NCI-H82 (cell line): ENCODE data around the gene ENOX1.
A peak's percentile ranks its signal among the peaks of the same experiment; 100 is the strongest.

Experiments
- DNase-seq: peaks from one replicate; lab custom pipeline; 2025; lab: John Stamatoyannopoulos, UW

The ENOX1 gene

DNA sequence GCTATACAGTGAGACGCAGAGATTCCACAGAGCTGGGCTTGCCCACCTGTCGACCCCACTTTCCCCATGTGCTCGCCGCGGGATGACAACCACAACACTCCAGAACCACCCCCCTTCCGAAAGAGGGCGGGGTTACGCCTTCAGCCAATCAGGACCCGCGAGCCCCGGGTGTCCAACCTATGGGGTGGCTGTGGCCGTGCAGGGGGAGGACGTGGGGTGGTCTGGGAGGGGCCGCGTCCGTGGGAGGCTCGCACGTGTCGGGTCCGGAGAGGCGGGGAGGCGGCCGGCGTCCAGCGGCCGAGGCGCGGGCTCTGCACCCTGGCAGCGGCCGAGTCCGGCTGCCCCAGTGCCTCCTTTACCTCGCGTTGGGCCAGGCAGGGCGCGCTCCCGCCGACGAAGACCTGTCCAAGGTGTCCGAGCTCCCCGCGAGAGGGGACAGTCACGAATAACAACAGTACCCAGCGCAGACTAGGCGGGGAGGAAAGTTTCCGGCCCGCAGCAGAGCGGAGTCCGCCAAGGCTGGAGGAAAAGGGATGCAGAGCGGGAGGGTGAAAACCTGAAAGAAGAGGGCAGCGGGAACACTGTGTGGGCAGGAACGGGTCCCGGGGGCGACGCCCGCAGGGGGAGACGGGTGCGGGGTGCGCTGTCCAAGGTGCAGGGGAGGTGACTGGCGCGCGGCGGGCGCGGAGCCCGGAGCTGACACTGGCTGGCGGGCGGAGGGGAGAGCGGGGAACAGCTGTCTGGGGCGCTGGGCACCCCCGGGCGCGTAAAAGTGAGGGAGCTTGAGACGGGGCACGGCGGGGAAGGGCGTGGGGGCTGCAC, 911 bp downstream of the ENOX1 start:
- DNase-seq, result peak; percentile 94

DNA sequence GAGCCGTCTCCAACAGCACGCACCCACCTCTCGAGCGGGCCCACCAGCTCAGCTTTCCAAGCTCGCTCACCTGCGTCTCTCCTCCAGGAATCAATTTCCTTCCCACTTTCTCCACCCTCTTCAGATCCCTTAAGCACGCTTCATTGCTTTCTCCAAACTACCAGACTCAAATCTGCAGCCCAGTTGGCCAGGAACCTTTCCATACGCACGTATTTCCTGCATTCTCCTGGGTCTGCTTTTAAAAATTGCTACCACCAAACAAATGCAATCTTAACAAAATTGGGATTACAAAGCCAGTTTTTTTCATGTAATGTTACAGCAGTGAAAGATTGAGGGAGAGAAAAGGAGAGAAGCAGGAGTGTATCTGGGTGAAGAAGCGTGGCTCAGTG, 1.5 kb downstream of the ENOX1 start:
- peak; percentile 52 for DNase-seq

DNA sequence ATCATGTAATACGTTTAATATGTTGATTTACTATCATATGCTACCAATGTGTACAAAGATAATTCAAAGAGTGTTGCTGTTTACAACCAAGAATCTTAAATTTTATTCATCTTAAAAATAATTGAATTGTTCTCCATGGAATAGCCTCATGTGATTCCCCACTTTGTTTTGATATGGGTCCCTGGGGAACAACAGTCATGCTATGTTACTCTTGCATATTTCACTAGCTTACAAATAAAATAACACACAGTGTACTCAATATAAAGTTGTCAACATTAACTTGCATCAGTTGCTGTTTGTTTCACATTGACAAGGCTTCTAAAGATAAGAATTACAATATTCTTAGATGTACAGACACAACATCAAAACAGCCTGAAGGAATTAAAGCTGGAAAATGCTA, 2.3 kb downstream of the ENOX1 start:
- DNase-seq, result no peak

DNA sequence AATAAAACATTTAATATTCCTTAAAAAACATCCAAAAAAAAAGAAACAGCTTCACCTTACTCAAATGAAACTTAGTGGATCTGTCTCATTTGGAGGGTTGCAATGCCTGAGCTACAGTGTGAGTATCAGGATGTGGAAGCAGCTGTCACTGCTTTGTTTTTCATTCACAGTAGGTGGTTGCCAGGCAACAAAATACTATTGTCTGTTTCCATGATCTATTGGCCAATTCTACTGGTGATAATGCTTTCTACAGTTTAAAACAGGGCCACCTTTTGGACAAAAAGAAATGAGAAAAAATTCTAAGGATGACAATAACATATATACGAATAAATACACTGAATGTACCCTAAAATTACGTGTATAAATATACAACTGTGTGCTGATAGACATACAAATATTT, 3.0 kb downstream of the ENOX1 start:
- DNase-seq, result peak; percentile 96

DNA sequence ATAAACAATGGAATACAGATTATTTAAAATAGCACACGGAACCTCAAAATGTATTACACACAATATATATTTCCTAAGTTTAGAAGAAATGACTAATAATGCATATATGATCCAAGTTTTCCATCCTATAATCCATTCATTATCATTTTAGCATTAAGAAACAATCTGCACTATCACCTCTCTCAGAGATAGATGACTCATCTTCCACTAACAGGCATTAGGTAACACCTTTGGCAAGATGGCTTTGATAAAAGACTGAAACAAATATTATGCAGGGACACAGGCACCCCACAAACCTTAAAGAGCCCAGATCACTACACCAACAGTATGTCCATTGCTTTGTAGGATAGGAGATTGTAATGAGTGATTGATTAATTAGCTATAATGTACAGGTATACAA, 4.1 kb downstream of the ENOX1 start:
- no peak for DNase-seq

DNA sequence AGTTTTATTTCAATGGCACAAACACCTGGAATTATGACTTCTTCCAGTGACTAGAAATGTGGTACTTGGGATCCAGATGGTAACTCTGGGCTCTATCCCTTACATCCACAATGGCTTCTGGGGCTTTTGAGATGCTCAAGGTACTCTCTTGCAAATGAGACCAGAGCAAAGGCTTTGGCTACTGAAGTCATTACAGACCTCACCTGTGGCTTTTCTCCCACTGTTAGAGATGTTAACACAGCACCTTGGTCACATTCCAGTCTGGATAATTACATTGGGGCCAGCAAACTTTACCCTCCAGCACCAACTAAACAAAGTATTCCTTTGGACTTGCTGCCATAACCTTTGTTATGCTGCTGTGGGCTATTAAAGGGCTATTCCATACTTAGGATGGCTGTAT, 6.1 kb downstream of the ENOX1 start:
- DNase-seq, result no peak

DNA sequence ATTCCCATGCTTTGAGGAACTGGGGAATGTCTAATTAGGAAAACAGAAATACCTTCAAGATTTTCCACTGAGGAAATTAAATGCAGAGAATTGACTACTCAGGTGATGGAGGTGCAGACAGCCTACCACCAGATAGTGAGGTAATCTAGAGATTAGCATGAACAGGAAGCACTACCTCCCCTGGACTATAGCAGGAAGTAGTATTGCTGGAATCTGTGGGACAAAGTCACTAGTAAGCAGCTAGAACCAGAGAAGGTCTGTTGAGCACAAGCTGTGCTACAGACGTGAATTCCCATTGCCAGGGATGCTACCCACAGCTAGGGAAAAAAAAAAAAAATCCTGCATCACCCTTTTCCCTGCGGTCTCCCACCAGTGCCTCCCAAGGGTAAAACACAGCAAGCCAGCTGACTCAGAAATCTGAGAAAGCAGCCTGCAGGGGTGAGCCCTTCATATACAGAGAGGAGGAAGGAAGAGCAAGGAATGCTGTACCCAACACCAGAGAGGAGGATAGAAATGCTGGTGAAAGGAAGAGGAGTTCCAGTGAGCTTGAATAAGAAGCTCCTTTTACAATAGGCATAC, 10.2 kb downstream of the ENOX1 start:
- peak; percentile 33 for DNase-seq

DNA sequence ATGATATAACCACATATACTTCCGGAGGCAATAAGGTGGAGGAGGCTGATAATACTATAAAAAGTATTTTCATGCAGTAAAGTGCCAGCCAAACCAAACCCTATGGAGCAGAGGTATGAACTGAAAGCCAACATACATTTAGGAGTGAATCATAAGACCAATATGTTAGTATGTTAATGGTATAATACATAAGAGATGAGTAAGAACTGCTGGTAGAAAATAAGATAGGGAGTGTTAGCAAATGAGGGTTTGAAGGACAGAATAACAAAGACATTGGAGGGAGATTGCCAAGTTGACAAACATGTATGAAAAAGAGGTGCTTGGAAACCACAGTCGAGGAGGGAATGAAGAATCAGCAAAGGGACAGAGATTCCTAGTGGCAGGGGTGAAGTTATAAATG, 10.8 kb downstream of the ENOX1 start:
- DNase-seq, result no peak

DNA sequence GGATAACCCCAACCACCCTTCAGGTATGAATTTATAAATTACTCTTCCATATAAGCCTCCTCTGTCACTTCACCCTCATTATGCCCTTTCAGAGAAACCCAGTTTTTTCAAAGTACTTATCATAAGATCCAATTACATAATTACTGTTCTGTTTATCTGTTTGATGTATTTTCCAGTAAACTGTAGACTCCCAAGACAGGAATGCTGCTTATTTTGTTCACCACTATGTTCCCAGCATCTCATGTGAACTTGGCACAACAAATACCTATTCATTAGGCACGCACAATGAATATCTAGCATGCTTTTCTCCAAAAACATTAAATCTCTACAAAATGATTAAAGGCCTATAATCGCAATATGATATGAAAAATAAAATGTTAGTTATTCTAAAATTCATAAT, 13.2 kb downstream of the ENOX1 start:
- DNase-seq, result no peak

DNA sequence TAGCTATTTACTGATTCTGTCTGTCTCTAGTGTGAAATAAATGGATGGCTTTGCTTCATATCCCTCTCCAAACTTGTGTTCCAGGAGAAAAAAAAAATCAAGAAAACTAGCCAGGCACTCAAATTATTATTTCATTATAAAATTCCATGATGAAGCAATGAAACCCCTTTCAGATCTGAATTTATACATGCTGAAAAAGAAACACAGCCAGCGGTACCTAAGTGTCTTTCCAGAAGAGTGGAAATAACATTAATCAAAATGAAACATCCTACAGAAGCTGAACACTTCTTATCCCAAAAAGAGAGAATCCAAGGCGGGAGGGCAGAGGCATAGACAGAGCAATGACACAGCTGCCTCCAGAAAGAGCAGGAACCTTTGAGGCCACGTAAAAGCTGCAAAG, 15.9 kb downstream of the ENOX1 start:
- DNase-seq, result no peak

DNA sequence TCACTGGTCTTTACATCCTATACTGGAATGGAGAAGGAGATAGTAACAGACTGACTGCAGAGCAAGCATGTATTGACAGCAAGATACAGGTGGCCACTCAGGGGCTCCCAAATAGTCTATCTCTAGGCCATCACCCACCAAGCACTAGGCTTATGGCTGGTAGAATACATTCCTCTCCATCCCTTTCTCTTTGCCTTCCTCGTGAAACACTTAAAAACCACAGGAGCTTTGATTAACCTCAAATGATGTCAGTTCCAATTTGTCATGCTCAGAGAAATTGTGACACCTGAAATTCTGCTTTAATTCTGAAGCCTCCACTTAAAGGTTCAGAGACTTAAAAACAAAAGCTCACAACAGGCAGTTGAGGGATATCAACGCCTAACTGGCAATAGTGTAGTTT, 17.2 kb downstream of the ENOX1 start:
- no peak for DNase-seq

DNA sequence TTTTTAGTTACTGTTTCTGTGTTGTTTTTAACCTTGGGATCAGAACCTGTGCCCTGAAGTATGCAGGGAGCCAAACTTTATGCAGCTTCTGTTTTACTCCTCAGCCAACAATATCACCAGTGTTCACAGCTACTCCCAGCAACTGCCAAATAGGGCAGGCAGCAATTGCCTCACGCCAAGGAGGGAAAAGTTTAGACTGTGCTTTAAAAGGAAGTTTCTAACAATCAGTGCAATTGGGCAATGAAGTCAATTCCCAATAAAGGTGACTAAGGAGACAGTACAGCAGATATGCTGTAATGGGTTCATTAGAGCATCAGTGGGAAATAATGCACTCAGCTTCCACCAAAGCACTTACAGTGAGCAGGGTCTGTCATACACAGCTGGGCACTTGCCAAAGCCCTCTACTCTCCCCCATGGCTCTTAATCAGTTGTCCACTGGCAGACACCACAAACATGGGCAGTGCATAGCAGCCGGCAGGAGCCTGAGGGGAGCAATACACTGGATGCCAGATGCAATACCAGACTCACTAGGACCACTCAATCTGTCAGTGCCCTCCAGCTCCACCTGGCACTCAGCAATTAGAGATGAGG, 19.3 kb downstream of the ENOX1 start:
- DNase-seq, result peak; percentile 43

DNA sequence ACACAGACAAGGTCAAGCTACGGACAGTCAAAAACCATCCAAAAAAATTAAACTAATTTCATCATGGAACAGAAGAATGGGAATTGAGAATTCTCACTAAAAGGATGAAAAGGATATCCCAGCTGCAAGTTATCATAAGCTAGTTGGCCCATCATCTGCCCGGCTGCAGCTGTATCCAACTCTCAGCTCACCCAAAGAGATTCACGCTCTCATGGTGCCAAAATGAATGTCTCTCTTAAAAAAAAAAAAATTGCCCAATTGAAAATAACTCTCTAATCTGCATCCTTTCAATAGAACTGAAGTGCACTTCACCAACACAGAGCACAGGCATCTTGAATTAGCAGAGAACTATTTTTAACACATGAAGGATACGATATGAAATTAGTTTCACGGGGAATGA, 20.0 kb downstream of the ENOX1 start:
- DNase-seq, result no peak

DNA sequence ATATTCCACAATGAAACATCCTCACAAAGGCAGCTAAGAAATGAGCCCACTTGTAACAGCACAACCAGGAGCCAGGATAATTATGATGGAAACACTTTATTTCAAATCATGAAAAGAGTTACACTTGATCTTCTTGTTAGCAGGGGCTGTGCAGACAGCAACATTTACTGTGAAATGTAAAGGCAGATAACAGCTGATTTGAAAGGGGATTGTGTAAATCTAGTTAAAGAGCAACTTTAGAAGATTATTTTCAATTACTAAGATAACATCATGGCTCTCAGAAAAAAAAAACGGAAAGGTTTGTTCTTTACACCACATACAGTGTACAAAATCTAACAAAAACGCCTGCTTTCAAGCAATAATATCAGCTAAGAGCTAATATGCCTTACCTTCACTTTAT, 22.4 kb downstream of the ENOX1 start:
- peak; percentile 23 for DNase-seq

DNA sequence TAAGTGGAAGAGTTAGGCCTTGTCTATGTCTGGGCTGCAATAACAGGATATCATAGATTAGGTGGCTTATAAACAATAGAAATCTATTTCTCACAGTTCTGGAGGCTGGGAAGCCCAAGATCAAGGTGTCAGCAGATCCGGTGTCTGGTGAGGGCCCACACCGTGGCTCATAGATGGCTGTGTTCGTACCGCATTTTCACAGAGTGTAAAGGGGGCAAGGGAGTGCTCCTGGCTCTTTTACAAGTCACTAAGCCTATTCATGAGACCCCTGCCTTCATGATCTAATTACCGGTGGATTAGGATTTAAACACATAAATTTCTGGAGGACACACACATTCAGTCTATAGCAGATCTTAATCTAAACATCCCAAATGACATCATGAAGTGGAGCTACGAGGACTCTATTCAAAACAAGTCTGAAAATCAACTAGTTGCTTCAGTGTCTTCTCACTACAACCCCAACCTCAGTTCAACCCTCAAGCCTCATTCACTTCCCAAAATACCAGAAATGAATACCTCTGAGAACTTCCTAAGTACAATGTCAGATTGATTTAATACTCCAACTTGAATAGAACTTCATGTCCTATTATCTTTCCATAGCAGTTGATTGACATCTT, 23.5 kb downstream of the ENOX1 start:
- DNase-seq, result peak; percentile 96

DNA sequence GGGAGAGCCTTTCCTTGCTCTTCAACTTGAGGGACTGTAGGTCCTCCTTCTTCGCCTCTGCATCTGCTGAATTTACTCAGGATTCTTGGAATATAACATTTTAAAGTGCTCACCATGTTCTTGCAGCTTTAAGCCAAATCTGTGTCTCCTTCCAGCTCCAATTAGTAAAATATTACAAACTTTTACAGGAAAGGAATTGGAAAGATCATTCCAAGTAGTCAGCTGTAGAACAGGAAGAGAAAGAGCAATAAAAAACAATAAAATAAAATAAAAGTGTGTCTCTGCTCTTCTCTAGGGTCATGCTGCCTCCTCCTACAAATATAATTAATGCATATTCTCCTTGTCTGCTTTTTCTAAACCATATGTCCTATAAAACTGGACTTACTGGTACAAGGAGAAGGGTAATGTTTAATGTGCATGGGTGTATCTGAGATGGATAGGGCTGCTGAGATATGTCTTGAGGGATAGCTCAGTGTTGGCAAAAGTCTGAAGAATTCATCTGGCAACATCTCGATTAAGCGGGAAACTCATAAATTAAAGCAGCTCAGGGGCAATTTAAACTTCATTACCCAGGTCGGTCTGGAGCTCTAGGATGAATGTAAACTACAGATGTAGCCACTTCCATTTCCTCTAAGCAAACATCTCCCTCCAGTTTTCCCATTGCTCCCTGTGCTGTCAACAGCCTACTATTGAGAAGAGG, 25.0 kb downstream of the ENOX1 start:
- no peak for DNase-seq

DNA sequence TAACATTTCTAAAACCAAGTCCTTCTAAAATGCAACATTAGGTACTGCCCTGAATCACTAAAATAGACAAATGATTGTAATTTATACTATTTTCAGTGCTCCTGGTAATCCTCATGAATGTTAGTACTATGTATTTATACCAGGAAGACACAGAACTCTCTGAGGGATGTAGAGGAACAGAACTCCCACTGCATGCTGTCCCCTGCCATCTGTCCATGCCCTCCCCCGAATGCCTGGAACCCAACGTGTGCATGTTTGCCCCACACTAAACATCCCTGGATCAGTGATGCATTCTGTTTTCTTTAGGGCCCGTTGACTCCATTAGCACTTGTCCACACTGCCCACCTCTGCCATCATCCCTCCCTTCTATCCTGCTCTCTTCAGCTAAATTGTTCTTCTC, 26.5 kb downstream of the ENOX1 start:
- peak; percentile 44 for DNase-seq

DNA sequence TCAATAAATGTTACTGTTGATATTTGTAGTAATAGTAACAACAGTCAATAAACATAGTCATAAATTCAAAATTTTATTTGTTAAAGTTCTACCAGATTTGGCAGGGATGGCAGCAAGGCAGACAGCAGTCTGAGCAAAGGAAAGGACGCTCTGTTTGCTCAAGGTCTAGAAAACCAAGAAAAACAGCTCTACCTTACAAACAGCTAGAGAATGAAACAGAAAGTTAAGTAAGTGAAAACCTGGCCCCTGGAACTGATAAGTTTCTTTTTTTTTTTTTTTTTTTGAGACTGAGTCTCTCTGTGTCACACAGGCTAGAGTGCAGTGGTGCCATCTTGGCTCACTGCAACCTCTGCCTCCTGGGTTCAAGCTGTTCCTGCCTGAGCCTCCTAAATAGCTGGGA, 27.9 kb downstream of the ENOX1 start:
- no peak for DNase-seq

DNA sequence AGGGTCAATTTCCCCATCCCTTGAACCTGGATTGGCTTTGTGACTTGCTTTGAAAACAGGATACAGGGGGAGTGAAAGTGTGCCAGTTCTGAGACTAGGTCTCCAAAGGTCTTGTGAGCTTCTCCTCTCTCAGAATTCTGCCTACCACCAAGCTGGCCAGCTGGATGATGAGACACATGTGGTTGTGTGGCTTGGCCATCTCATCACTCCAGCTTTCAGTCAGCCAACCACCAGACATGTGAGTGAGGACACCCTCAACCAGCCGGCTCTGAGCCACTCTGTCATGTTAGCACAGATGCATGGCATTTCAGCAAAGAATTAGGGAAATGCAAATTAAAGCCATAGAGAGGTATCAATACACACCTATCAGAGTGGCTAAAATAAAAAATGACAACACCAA, 29.5 kb downstream of the ENOX1 start:
- no peak for DNase-seq

DNA sequence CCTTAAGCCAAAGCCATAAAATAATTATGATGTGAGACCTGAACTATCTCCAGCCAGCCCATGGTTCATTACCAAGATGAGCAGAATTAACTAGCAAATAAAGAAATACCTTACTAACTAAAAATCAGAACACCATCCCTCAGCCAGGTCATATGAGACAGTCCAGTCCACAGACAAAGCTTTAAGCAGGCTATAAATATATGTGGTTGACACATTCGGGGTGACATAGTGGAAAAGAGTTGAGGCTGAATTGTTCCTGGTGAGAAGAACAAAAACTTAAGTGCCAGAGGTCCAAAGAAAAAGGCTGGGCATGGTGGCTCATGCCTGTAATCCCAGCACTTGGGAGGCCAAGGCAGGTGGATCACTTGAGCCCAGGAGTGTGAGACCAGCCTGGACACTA, 30.9 kb downstream of the ENOX1 start:
- DNase-seq, result no peak

DNA sequence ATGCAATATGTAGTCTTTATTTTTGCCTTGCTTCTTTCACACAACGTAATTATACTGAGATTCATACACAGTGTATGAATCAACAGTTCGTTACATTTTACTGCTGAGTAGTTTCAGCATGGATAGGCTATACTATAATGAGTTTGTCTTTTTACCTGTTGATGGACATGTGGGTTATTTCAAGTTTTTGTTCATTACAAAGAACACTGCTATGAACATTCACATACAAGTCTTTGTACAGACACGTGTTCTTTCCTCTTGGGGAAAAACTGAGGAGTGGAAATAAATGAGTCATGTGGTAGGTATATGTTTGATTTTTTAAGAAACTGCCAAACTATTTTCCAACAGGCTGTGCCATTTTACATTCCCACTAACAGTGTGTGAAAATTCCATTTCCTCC, 35.1 kb downstream of the ENOX1 start:
- no peak for DNase-seq

DNA sequence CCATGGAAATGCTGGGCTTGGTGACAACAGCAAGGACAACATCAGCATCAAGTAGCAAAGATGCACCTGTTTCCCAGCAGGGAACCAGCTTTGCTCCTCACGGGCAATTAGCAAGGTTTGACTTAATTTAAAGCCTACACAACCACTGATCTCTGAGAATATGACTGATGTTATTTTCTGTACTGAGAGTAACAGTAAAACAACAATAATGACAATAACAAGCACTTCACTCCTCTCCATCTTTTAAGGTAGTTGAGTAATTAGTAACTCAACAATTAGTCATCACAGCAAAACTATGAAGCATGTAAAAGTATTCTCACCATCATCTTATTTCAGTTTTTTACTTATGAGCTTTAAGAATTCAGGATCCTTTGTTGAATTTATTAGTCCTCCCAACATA, 37.3 kb downstream of the ENOX1 start:
- no peak for DNase-seq
